ENCODE measurements around the gene DARS1.

- TF ChIP-seq, protein P1, sequence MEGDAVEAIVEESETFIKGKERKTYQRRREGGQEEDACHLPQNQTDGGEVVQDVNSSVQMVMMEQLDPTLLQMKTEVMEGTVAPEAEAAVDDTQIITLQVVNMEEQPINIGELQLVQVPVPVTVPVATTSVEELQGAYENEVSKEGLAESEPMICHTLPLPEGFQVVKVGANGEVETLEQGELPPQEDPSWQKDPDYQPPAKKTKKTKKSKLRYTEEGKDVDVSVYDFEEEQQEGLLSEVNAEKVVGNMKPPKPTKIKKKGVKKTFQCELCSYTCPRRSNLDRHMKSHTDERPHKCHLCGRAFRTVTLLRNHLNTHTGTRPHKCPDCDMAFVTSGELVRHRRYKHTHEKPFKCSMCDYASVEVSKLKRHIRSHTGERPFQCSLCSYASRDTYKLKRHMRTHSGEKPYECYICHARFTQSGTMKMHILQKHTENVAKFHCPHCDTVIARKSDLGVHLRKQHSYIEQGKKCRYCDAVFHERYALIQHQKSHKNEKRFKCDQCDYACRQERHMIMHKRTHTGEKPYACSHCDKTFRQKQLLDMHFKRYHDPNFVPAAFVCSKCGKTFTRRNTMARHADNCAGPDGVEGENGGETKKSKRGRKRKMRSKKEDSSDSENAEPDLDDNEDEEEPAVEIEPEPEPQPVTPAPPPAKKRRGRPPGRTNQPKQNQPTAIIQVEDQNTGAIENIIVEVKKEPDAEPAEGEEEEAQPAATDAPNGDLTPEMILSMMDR (IDR thresholded peaks at IDR 0.05): no peak
- TF ChIP-seq ZFX (IDR thresholded peaks at IDR 0.05; ENCODE audit: borderline replicate concordance): no peak
These were observed 49.2 kb upstream of the DARS1 start for GRCh38 chr2:136034629-136035028.
